ENCODE data around the gene ADCY5.

- TF ChIP-seq, protein P1, sequence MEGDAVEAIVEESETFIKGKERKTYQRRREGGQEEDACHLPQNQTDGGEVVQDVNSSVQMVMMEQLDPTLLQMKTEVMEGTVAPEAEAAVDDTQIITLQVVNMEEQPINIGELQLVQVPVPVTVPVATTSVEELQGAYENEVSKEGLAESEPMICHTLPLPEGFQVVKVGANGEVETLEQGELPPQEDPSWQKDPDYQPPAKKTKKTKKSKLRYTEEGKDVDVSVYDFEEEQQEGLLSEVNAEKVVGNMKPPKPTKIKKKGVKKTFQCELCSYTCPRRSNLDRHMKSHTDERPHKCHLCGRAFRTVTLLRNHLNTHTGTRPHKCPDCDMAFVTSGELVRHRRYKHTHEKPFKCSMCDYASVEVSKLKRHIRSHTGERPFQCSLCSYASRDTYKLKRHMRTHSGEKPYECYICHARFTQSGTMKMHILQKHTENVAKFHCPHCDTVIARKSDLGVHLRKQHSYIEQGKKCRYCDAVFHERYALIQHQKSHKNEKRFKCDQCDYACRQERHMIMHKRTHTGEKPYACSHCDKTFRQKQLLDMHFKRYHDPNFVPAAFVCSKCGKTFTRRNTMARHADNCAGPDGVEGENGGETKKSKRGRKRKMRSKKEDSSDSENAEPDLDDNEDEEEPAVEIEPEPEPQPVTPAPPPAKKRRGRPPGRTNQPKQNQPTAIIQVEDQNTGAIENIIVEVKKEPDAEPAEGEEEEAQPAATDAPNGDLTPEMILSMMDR (IDR thresholded peaks at IDR 0.05): no peak
- TF ChIP-seq POLR2AphosphoS5 (IDR thresholded peaks at IDR 0.05) (no peak), POLR2A (IDR thresholded peaks at IDR 0.05) (no peak)
Measured at GRCh38 chr3:123239756-123240155, 209.1 kb downstream of the ADCY5 start.

All from prostate gland (tissue), 2 donors.